Dermis lymphatic vessel endothelial cell (primary cell): ENCODE measurements around the gene PPIP5K2. TPM values are rescaled to one million over a fixed set of nuclear protein-coding genes. Genes with fewer than 3 reads are reported as not detected.

Experiments
- total RNA-seq: library from RNA; depleted of rRNA; stranded (reverse); fragments of >200 nt; gene quantifications from 2 replicates; pipeline ENCODE4 v1.2.1, GENCODE V29; 2014

The PPIP5K2 gene
- total RNA-seq, result 35.9 and 52.2 TPM in 2 replicates

DNA sequence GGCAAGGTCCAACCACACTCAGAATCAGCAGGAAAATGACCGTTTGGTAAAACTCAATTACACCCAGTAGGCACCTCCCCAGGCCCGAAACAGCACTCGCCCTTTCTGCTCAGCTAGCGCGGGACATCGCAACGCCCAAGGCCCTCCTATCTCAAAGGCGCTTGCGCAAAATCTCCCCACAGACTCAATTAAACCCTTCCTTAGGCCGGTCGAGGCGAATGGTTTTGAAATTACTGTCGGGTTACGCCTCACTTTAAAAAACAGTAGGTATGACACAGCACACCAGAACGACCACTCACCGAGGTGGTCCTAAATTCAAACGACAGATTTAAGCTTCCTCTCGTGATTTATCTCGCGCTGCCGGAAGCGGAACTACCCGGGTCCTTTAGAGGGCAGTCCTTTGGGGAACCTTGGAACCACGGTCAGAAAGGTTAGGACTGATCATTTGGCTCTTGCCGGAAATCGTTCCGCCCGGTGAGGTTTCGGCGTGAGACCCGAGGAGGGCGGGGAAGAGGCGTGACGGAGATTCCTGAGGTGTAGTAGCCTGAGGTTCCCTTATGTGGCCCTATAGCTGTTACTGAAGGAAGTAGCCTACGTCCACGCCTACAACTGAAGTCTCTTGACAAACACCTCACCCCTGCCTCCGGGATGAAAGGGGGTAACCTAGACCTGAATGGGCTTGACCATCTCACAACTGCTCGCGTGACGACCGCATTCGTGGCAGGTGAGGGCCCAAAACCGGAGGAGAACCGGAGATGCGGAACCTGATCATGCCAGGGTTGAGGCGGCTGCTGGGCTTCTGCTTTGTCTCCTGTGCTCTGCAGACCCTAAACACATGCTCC lies at the start of gene PPIP5K2, which contains the start of gene GIN1:
TSS of gene PPIP5K2 (plus strand) at position 537 of the 842 bp plus-strand sequence. CDS start 9,289 bp downstream, outside the sequence.
TSS of gene GIN1 (minus strand) at position 374 of the 842 bp plus-strand sequence. CDS start 11,431 bp downstream, outside the sequence.

DNA sequence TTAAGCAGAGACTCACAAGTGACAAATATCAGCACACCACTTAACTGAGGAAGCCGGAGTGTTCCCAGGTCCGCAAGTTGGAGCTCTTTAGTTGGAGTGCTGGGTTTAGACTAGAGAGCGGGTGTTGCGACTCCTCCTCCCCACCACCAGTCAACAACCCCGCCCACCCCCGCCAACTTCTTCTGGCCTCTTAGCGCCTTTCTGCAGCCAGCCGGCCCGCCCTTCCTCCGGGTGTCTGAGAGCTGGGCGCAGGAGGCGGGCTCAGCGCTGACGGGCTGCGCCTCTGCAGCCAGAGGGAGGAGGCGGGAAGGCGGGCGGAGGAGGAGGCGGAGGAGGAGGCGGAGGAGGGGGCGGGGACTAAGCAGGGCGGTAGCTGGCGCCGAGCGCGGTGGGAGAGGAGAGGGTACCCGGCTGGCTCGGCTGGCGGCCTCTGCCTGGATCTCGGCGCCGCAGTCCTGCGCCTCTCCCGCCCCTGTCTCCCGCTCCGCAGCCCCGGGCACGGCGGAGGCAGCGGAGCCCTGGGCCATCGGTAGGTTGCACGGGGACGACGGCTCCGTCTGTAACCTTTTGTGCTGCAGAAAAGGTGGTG lies 138.4 kb downstream of the PPIP5K2 start, which contains the start of gene MACIR:
TSS of gene MACIR (plus strand) at position 396 of the 589 bp plus-strand sequence. CDS start 17,157 bp downstream, outside the sequence.

Other genes with a start within 250 kb of the PPIP5K2 start
- 3.3 and 3.8 TPM in 2 replicates for gene GIN1, start 163 bp upstream of the PPIP5K2 start, total RNA-seq
- gene MACIR, start 138.5 kb downstream of the PPIP5K2 start, total RNA-seq, result 4.8 and 5.9 TPM in 2 replicates